ENCODE data around the gene BACH1. TPM values are rescaled to one million over a fixed set of nuclear protein-coding genes. Genes with fewer than 3 reads are reported as not detected.

Gene BACH1
- polyA plus RNA-seq, 1 donor from 2014 or later, result 29.7 TPM

GRCh38 chr21:29323189-29323588, 24.5 kb downstream of the BACH1 start:
- Histone ChIP-seq H3K27me3 (ENCODE audit: insufficient read depth, low read depth, low read length) (no peaks in the 10 kb centered on the region), H4K20me1 (ENCODE audit: insufficient read depth) (no peaks in the 10 kb centered on the region), H3K4me2 (ENCODE audit: low read length) (no peak overlapping the region), H3K36me3 (ENCODE audit: insufficient read depth, low read length) (peaks cover 5% of the 10 kb centered on the region), H3K4me3 (ENCODE audit: low read length) (no peak overlapping the region), H3K27ac (ENCODE audit: low read length) (no peak overlapping the region), H3K9ac (ENCODE audit: low read length) (no peak overlapping the region), H2AFZ (ENCODE audit: low read depth, low read length) (no peak overlapping the region), H3K9me2 (ENCODE audit: insufficient read depth, low read length) (no peaks in the 10 kb centered on the region), H3F3A (ENCODE audit: insufficient read depth, low read length, poor library complexity, severe bottlenecking) (no peaks in the 10 kb centered on the region), H3K79me2 (replicated peaks; ENCODE audit: insufficient read depth, low read length) (peaks cover 50% of the 10 kb centered on the region), H3K9me3 (ENCODE audit: low read length) (no peaks in the 10 kb centered on the region)
- TF ChIP-seq POLR2AphosphoS5 (IDR thresholded peaks at IDR 0.05), result no peak
- TF ChIP-seq SMC3 (conservative IDR thresholded peaks at IDR 0.05; ENCODE audit: poor library complexity), result no peak
- TF ChIP-seq EZH2 (IDR thresholded peaks at IDR 0.05; ENCODE audit: borderline replicate concordance, insufficient read depth, low read length, poor library complexity, severe bottlenecking), result no peak
- TF ChIP-seq EP300 (conservative IDR thresholded peaks at IDR 0.05; ENCODE audit: poor library complexity, severe bottlenecking), result no peak
- TF ChIP-seq CTCF (IDR thresholded peaks at IDR 0.05; ENCODE audit: poor library complexity, severe bottlenecking), result no peak
- no peak for TF ChIP-seq RAD21 (conservative IDR thresholded peaks at IDR 0.05)
- no peak for TF ChIP-seq REST (IDR thresholded peaks at IDR 0.05; ENCODE audit: borderline replicate concordance)
- TF ChIP-seq MXI1 (conservative IDR thresholded peaks at IDR 0.05; ENCODE audit: poor library complexity, severe bottlenecking), result no peak
- no peak for TF ChIP-seq TAF1 (IDR thresholded peaks at IDR 0.05; ENCODE audit: low read depth)

GRCh38 chr21:29326914-29327554, 28.3 kb downstream of the BACH1 start:
- H3K9ac ChIP-seq (ENCODE audit: low read length), result no peak overlapping the region

More at GRCh38 chr21:29326914-29327554, 28.3 kb downstream of the BACH1 start:
- Histone ChIP-seq H3K27me3 (ENCODE audit: insufficient read depth, low read depth, low read length) (no peaks in the 10 kb centered on the region), H2AFZ (ENCODE audit: low read depth, low read length) (no peak overlapping the region), H3K9me2 (ENCODE audit: insufficient read depth, low read length) (no peaks in the 10 kb centered on the region), H3K79me2 (replicated peaks; ENCODE audit: insufficient read depth, low read length) (peaks cover 20% of the 10 kb centered on the region), H3K36me3 (ENCODE audit: insufficient read depth, low read length) (peaks cover 5% of the 10 kb centered on the region), H3F3A (ENCODE audit: insufficient read depth, low read length, poor library complexity, severe bottlenecking) (no peaks in the 10 kb centered on the region), H3K4me2 (ENCODE audit: low read length) (no peak overlapping the region), H3K9me3 (ENCODE audit: low read length) (no peaks in the 10 kb centered on the region), H4K20me1 (ENCODE audit: insufficient read depth) (no peaks in the 10 kb centered on the region), H3K4me3 (ENCODE audit: low read length) (no peak overlapping the region), H3K27ac (ENCODE audit: low read length) (no peak overlapping the region)
- no peak for TF ChIP-seq EZH2 (IDR thresholded peaks at IDR 0.05; ENCODE audit: borderline replicate concordance, insufficient read depth, low read length, poor library complexity, severe bottlenecking)
- no peak for TF ChIP-seq EP300 (conservative IDR thresholded peaks at IDR 0.05; ENCODE audit: poor library complexity, severe bottlenecking)
- no peak for TF ChIP-seq SMC3 (conservative IDR thresholded peaks at IDR 0.05; ENCODE audit: poor library complexity)
- TF ChIP-seq MXI1 (conservative IDR thresholded peaks at IDR 0.05; ENCODE audit: poor library complexity, severe bottlenecking), result no peak
- no peak for TF ChIP-seq CTCF (IDR thresholded peaks at IDR 0.05; ENCODE audit: poor library complexity, severe bottlenecking)
- TF ChIP-seq REST (IDR thresholded peaks at IDR 0.05; ENCODE audit: borderline replicate concordance), result no peak
- no peak for TF ChIP-seq RAD21 (conservative IDR thresholded peaks at IDR 0.05)
- no peak for TF ChIP-seq TAF1 (IDR thresholded peaks at IDR 0.05; ENCODE audit: low read depth)
- no peak for TF ChIP-seq POLR2AphosphoS5 (IDR thresholded peaks at IDR 0.05)

Data from neural cell (in vitro differentiated cells).